GM18868 (cell line): ENCODE results near the gene NUBP1.
A peak's percentile ranks its signal among the peaks of the same experiment; 100 is the strongest.
"Not testable (repeated sequence)": the region's sequence is repeated elsewhere in the genome, so short reads cannot be mapped to it uniquely, and the experiment has no call there.

Source experiments
- ATAC-seq: cut with Tn5 transposase; IDR thresholded peaks from one replicate; pipeline ENCODE4 v1.9.1; 2021; ENCODE audit warnings: mild to moderate bottlenecking, moderate library complexity; ENCODE audit not compliant: unreplicated experiment

NUBP1 gene

GRCh38 chr16:10743610-10744369, at the start of gene NUBP1:
Gene NUBP1 (plus strand): TSS chr16:10743842. CDS start chr16:10743864, 22 bp downstream.
- ATAC-seq: peak; percentile 89

DNA sequence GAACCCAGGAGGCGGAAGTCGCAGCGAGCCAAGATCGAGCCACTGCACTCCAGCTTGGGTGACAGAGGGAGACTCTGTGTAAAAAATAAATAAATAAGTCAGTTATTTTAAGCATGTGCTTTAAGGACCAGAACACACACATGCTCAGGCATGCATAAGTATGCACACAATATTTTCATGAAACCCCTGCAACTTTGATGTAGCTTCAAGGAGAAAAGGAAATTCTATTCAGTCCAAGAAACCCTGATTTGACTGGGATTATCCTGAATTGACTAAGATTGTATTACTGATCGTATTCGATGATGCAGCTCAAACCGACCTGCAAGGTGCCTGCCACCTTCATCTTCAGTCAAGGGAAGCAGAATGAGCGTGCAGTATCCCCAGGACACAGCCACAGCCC, 49.8 kb upstream of the NUBP1 start:
- ATAC-seq: no peak

- ATAC-seq: no peak
These were observed 49.3 kb upstream of the NUBP1 start for GRCh38 chr16:10694306-10694705.

GRCh38 chr16:10694830-10695229, 48.8 kb upstream of the NUBP1 start, which contains the start of gene TEKT5:
Gene TEKT5 (minus strand): TSS chr16:10694930. CDS start chr16:10694873, 57 bp downstream.
- ATAC-seq: no peak

DNA sequence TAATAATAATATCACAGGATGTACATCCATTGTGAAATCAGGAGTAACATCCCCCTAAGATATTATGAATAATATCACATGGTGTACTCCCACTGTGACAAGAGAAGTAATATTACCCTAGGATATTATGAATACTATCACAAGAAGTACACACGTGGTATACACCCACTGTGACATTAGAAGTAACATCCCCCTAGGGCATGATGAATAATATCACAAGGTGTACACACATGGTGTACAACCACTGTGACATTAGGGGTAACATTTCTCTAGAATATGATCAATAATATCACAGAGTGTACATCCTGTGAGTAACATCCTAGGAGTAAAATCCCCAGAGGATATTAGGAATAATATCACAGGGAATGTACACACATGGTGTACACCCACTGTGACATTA, 43.9 kb upstream of the NUBP1 start:
- no peak for ATAC-seq

DNA sequence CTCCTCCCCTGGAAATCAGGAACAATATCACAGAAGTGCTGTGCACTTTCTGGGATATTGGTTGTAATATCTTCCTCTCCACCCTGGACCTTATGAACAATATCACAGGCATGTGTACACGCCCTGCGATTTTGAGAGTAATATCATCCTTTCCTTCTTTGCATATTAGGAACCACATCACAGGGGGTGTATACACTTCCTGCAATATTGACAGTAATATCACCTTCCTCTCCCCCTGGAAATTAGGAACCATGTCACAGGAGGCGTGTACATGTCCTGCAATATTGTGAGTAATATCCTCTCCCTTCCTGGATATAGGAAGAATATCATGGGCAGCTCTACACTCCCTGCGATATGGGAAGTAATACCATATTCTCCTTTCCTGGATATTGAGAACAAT, 34.7 kb upstream of the NUBP1 start:
- ATAC-seq: no peak

- no peak for ATAC-seq
These were observed 15.4 kb upstream of the NUBP1 start for GRCh38 chr16:10728003-10728887.

DNA sequence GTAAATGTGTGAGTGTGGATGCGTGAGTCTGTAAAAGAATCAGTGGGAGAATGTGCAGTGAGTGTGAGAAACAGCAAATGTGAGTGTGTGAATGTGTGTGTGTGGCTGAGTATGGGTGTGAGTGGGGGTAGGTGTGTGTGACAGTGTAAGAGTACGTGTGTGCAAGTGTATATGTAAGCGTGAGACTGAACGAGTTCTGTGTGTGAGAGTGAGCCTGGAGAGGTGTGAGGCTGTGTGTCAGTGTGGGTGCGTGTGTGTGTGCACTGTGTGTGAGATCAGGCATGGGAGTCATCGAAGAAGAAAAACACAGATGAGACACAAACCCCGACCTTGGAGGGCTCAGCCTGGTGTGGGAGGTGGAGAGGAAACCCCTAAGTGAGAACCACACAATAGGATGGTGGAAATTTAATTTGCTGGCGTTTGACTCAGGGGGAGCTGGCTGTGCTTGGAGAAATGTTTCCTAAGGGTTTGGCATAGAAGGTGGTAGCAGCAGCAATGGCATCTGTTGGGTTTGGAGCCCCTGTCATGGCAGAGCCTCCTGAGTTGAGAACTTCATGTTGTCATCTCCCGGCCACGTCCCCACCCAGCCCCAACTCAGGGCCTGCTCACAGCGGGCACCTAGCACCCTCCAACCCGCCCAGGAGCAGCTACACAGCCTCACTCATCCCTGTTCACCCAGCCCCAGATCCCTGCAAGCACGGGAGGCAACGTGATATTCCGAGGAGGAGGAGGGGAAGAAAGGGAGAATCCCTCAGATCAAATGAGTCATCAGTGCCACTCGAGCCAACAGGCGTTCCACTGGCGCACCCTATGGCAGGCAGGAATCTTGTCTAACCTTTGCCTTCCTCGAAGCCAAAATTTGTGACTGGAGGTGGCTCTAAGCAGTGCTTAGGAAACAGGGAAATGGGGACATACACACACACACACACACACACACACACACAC, 14.3 kb upstream of the NUBP1 start:
- no peak for ATAC-seq

DNA sequence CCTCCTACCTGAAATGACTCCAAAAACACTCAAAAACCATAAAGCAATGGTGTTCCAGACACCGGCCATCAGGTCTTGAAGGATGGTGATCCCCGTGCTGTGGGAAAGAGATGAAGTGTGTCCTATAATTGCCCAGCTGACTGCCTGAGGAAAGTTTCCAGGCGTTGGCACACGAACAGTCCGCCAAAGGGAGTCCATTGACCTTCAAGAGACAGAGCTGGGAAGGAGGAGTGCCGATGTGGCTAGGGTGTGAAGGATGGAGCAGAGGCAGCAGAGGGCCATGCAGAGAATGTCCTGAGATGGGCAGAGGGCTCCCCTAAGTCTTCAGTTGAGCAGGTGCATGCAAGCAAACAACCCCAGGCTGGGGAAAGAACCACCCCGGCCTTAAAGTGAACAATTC, 11.9 kb upstream of the NUBP1 start:
- no peak for ATAC-seq

- no peak for ATAC-seq
These were observed 6.5 kb upstream of the NUBP1 start for GRCh38 chr16:10737068-10737625.

GRCh38 chr16:10738231-10739077, 5.2 kb upstream of the NUBP1 start:
- ATAC-seq: peak; percentile 69

- ATAC-seq: no peak
These were observed 3.4 kb upstream of the NUBP1 start for GRCh38 chr16:10740000-10740844.

- ATAC-seq: no peak
These were observed 2.8 kb upstream of the NUBP1 start for GRCh38 chr16:10740845-10741208.

DNA sequence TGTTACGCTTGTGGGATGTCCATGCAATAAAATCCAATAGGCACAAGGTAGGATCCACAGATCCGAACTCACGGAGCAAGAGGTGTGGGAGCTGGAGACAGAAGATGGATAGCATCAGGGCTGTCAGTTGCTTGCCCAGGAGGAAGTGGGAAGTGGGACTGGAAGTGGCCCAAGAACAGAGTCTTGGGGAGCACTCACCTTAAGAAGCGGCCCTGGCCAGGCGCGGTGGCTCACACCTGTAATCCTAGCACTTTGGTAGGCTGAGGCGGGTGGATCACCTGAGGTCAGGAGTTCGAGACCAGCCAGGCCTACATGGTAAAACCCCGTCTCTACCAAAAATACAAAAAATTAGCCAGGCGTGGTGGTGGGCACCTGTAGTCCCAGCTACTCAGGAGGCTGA, 2.4 kb upstream of the NUBP1 start:
- ATAC-seq: not testable (repeated sequence)

GRCh38 chr16:10741844-10742243, 1.8 kb upstream of the NUBP1 start:
- no peak for ATAC-seq

DNA sequence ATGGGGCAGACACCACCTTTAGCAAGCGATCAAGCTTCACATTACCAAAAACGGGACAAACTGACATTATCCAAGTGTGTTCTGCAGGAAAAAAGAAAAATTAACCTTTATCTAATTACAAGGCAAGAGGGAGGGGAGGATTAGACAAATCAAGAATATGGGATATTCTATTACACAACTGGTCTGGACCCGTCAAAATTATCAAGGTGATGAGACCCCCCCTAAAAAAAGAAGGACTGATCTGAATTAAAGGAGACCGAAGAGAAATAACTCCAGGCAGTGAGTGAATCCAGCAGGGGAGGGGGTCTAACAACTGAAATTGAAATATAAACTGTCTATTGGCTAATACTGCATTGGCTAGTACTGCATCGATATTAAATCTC, 424 bp upstream of the NUBP1 start:
- no peak for ATAC-seq

GRCh38 chr16:10744370-10745030, 858 bp downstream of the NUBP1 start:
- ATAC-seq: no peak

GRCh38 chr16:10745841-10746240, 2.2 kb downstream of the NUBP1 start:
- no peak for ATAC-seq
